Measurements from ENCODE around the gene ZNF19.
A peak's percentile ranks its signal among the peaks of the same experiment; 100 is the strongest.

Gene ZNF19

DNA sequence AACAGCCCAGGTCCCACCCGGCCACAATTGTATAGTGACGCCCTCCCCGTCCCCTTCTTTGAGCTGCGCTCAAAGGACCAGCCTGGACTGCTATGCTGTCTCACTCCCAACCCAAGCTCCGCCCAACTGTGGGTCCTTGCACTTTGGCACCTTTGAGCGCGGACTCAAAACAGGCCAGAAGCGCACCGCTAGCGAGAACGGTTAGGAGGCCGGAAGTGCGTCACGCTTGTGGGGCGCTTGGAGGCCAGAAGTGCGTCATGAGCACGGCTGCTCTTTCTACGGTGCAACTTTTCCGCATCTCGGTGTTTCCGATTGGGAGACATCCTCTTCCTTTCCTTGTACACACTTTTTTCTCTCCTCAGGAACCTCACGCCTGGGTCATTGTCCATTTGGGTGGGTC lies at the start of gene ZNF19:
TSS of gene ZNF19 (minus strand) at position 203 of the 400 bp plus-strand sequence. CDS start 7,210 bp downstream, outside the sequence.
- H3K4me3 ChIP-seq (ENCODE audit: low read depth, low read length), result no peak within 1 kb of the TSS
- no peaks in the 10 kb centered on the region; the same call in 1 of the 2 replicates for H3K27me3 ChIP-seq (ENCODE audit: control insufficient read depth, insufficient read depth, low read length)
- H3K9me3 ChIP-seq (ENCODE audit: control insufficient read depth, insufficient read depth, low read depth, low read length), result no peaks in the 10 kb centered on the region
- no peak within 1 kb of the TSS for H3K27ac ChIP-seq (ENCODE audit: low read depth, low read length)
- H3K4me1 ChIP-seq (ENCODE audit: control insufficient read depth, insufficient read depth, low read length), result no peaks in the 10 kb centered on the region
- H3K36me3 ChIP-seq (ENCODE audit: control insufficient read depth, insufficient read depth, low read length), result no peaks in the 10 kb centered on the region
- no peak within 1 kb of the TSS for H3K9ac ChIP-seq (ENCODE audit: low read length)

DNA sequence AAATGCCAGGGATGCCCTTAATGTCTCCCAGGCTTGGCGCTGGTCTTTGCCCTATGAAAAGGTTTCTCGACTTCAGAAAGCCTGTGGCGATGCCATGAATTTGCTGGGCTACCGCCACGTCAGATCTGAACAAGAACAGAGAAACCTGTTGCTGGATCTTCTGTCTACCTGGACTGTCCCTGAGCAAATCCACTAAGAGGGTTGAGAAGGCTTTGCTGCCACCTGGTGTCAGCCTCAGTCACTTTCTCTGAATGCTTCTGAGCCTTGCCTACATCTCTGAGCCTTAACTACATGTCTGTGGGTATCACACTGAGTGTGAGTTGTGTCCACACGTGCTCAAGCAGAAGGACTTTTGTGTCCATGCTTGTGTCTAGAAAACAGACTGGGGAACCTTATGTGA lies 48.5 kb upstream of the ZNF19 start:
- Histone ChIP-seq H3K9ac (ENCODE audit: low read length) (no peak overlapping the region), H3K36me3 (ENCODE audit: control insufficient read depth, insufficient read depth, low read length) (no peaks in the 10 kb centered on the region), H3K4me1 (ENCODE audit: control insufficient read depth, insufficient read depth, low read length) (no peaks in the 10 kb centered on the region), H3K27ac (ENCODE audit: low read depth, low read length) (no peak overlapping the region), H3K27me3 (ENCODE audit: control insufficient read depth, insufficient read depth, low read length) (no peaks in the 10 kb centered on the region), H3K9me3 (ENCODE audit: control insufficient read depth, insufficient read depth, low read depth, low read length) (no peaks in the 10 kb centered on the region), H3K4me3 (ENCODE audit: low read depth, low read length) (no peak overlapping the region)

DNA sequence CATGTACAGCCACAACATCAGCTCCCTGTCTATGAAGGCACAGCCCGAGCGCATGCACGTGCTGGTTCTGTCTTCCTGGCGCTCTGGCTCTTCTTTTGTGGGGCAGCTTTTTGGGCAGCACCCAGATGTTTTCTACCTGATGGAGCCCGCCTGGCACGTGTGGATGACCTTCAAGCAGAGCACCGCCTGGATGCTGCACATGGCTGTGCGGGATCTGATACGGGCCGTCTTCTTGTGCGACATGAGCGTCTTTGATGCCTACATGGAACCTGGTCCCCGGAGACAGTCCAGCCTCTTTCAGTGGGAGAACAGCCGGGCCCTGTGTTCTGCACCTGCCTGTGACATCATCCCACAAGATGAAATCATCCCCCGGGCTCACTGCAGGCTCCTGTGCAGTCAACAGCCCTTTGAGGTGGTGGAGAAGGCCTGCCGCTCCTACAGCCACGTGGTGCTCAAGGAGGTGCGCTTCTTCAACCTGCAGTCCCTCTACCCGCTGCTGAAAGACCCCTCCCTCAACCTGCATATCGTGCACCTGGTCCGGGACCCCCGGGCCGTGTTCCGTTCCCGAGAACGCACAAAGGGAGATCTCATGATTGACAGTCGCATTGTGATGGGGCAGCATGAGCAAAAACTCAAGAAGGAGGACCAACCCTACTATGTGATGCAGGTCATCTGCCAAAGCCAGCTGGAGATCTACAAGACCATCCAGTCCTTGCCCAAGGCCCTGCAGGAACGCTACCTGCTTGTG lies 47.8 kb upstream of the ZNF19 start:
- Histone ChIP-seq H3K9ac (ENCODE audit: low read length) (no peak overlapping the region), H3K4me3 (ENCODE audit: low read depth, low read length) (no peak overlapping the region), H3K27me3 (ENCODE audit: control insufficient read depth, insufficient read depth, low read length) (no peaks in the 10 kb centered on the region), H3K27ac (ENCODE audit: low read depth, low read length) (no peak overlapping the region), H3K36me3 (ENCODE audit: control insufficient read depth, insufficient read depth, low read length) (no peaks in the 10 kb centered on the region), H3K4me1 (ENCODE audit: control insufficient read depth, insufficient read depth, low read length) (no peaks in the 10 kb centered on the region), H3K9me3 (ENCODE audit: control insufficient read depth, insufficient read depth, low read depth, low read length) (no peaks in the 10 kb centered on the region)

DNA sequence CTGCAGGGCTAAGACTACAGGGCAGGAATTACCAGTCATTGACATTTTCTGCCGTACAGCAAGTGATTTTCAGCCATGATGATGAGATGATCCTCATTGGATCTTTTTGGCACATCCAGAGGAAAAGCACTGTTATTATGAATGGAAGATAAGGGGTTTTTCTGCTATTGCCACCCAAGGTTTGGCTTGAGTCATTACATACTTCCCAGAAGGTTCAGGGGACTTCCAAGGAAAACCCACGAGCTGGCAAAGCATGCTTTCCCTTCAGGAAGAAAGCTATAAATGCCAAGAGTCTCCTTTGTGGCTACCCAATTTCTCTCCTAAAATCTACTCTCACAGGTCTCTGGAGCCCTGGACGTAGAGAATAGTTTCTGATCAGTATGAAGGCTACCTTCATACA lies 43.2 kb upstream of the ZNF19 start:
- Histone ChIP-seq H3K27me3 (ENCODE audit: control insufficient read depth, insufficient read depth, low read length) (no peaks in the 10 kb centered on the region), H3K27ac (ENCODE audit: low read depth, low read length) (no peak overlapping the region), H3K4me1 (ENCODE audit: control insufficient read depth, insufficient read depth, low read length) (no peaks in the 10 kb centered on the region), H3K36me3 (ENCODE audit: control insufficient read depth, insufficient read depth, low read length) (no peaks in the 10 kb centered on the region), H3K9me3 (ENCODE audit: control insufficient read depth, insufficient read depth, low read depth, low read length) (no peaks in the 10 kb centered on the region), H3K4me3 (ENCODE audit: low read depth, low read length) (no peak overlapping the region), H3K9ac (ENCODE audit: low read length) (no peak overlapping the region)

DNA sequence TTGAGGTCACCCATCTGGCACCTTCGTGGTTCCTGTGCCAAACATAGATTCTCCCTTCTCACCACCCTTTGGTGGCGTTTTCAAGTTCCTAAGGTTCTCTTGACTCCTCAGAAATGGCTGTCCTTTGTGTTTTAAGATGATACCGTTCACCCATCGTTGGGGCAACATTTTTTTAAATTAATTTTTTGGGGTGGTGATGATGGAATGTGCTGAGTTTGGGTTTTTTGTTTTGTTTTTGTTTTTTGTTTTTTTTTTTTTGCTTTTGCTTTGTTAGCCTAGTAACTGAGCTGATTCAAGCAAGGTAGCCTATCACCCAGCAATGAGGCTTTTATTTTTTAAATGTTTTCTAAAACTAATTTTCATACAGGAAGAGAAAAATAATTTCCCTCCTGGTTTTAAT lies 39.7 kb upstream of the ZNF19 start:
- Histone ChIP-seq H3K4me3 (ENCODE audit: low read depth, low read length) (no peak overlapping the region), H3K9ac (ENCODE audit: low read length) (no peak overlapping the region), H3K9me3 (ENCODE audit: control insufficient read depth, insufficient read depth, low read depth, low read length) (no peaks in the 10 kb centered on the region), H3K4me1 (ENCODE audit: control insufficient read depth, insufficient read depth, low read length) (peaks cover 28% of the 10 kb centered on the region), H3K36me3 (ENCODE audit: control insufficient read depth, insufficient read depth, low read length) (no peaks in the 10 kb centered on the region), H3K27ac (ENCODE audit: low read depth, low read length) (no peak overlapping the region), H3K27me3 (ENCODE audit: control insufficient read depth, insufficient read depth, low read length) (no peaks in the 10 kb centered on the region; the same call in 1 of the 2 replicates)

DNA sequence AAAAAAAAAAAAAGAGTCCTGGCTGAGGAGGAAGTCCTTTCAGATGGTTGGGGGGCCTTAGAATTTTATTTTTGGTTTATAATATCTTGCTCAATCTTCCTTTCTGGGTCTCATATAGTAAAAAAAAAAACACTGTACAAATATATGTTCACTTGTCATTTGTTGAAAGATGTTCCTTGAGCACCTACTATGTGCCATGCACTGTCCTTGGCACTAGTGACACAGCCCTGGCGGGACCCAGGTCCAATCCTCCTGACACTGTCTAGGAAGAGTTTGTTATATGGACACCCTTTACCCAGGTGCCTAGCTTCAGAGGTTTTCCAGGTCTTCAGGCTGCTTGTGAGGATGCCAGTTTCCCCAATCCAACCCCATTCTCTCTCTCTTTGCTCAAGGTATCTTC lies 39.1 kb upstream of the ZNF19 start:
- no peak overlapping the region for H3K9ac ChIP-seq (ENCODE audit: low read length)
- no peak overlapping the region for H3K4me3 ChIP-seq (ENCODE audit: low read depth, low read length)
- H3K27ac ChIP-seq (ENCODE audit: low read depth, low read length), result no peak overlapping the region
- H3K27me3 ChIP-seq (ENCODE audit: control insufficient read depth, insufficient read depth, low read length), result no peaks in the 10 kb centered on the region; the same call in 1 of the 2 replicates
- peaks cover 28% of the 10 kb centered on the region for H3K4me1 ChIP-seq (ENCODE audit: control insufficient read depth, insufficient read depth, low read length)
- no peaks in the 10 kb centered on the region for H3K9me3 ChIP-seq (ENCODE audit: control insufficient read depth, insufficient read depth, low read depth, low read length)
- H3K36me3 ChIP-seq (ENCODE audit: control insufficient read depth, insufficient read depth, low read length), result no peaks in the 10 kb centered on the region

DNA sequence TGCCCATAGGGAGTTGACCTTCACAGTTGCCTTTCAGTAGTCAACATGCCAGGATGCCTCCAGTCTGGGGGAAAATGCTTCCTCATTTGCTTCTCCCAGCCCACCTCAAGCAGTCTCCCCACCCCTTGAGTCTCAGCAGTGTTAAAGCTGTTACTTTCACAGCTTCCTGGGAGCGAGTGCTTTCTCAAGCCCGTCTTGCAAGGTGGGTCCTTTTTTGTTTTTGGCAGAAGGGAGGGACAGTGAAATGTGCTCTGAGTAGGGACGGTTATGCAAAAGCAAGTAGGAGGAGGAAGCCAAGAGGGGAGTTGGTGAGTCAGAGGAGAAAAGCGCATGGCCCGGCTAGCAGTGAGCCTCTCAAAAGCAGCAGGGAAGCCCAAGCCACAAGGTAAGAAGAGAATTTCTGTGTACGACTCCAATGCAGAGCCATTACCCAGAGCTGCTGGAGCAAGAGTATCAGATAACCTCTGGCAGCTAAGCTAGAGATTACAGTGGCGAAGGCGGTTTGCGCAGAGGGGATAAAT lies 37.0 kb upstream of the ZNF19 start, which contains the start of gene CHST4:
TSS of gene CHST4 (plus strand) at position 316 of the 521 bp plus-strand sequence. CDS start 10,252 bp downstream, outside the sequence.
- H3K4me1 ChIP-seq (ENCODE audit: control insufficient read depth, insufficient read depth, low read length), result peaks cover 28% of the 10 kb centered on the region
- H3K27me3 ChIP-seq (ENCODE audit: control insufficient read depth, insufficient read depth, low read length), result no peaks in the 10 kb centered on the region; the same call in 1 of the 2 replicates
- peak within 1 kb of the TSS; percentile 89 for H3K27ac ChIP-seq (ENCODE audit: low read depth, low read length)
- peak within 1 kb of the TSS; percentile 52 for H3K4me3 ChIP-seq (ENCODE audit: low read depth, low read length)
- peak within 1 kb of the TSS; percentile 53 for H3K9ac ChIP-seq (ENCODE audit: low read length)
- no peaks in the 10 kb centered on the region for H3K36me3 ChIP-seq (ENCODE audit: control insufficient read depth, insufficient read depth, low read length)
- H3K9me3 ChIP-seq (ENCODE audit: control insufficient read depth, insufficient read depth, low read depth, low read length), result no peaks in the 10 kb centered on the region

DNA sequence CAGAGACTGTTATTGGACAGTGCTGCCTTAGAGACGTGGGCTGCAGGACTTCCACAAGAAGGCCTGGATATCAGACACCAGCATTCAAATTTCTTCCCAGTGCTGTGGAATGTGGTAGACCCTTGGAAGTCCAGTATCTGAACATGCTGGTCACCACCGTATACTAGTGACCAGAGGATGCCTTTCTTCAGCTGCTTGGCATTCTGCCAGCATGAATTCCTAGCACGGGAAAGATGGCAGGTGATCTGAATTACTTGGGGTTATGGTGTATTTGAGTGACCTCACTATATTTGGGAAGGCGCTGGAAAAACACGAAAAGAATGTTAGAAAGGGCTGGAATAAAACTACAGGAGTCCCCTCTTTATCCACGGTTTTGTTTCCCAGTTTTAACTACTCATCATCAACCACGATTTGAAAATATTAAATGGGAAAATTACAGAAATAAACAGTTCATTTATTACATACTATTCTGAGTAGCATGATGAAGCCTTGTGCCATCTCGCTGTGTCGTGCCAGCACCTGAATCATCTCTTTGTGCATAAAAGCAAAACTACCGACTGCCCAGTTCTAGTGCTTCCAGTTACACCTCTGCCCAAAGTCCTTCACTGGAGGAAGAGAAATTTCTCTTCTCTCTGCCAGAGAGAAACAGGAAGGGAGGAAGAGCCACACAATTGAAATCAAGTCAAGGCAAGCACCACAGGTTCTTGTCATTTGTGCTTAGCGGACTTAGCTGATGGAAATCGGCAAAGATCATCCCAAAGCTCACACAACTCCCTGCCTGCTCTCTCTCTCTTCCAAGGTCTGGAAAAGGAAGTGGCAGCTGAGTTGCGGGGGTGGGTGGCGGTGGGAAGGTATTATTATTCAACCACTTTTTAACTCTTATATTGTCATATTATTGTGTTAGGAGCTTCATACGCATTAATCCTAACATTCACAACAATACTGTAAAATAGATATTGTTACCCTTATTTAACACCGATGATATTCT lies 35.7 kb upstream of the ZNF19 start:
- peak overlapping the region; percentile 52 for H3K4me3 ChIP-seq (ENCODE audit: low read depth, low read length)
- peaks cover 28% of the 10 kb centered on the region for H3K4me1 ChIP-seq (ENCODE audit: control insufficient read depth, insufficient read depth, low read length)
- H3K36me3 ChIP-seq (ENCODE audit: control insufficient read depth, insufficient read depth, low read length), result no peaks in the 10 kb centered on the region
- no peak overlapping the region for H3K9ac ChIP-seq (ENCODE audit: low read length)
- no peaks in the 10 kb centered on the region for H3K9me3 ChIP-seq (ENCODE audit: control insufficient read depth, insufficient read depth, low read depth, low read length)
- H3K27me3 ChIP-seq (ENCODE audit: control insufficient read depth, insufficient read depth, low read length), result no peaks in the 10 kb centered on the region; the same call in 1 of the 2 replicates
- H3K27ac ChIP-seq (ENCODE audit: low read depth, low read length), result peak overlapping the region; percentile 89; the same call in 1 of the 2 replicates

DNA sequence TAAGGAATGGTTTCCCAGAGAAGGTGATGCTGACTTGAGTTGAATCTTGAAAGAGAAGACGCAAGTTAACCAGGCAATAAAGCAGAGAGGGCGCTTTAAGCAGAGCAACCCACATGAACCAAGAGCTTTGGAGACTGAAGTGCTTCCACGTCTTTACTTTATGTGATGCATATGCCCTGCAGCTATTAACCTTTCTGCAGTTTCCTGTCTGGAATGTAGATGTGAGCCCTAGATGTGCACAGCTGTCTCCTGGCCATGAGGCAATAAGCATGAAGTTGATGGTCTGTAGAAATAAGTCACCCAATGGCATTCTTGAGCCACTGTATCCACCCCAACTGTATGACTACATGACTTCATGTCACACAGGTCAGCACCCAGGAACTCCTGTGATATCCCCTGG lies 31.4 kb upstream of the ZNF19 start:
- Histone ChIP-seq H3K27ac (ENCODE audit: low read depth, low read length) (no peak overlapping the region), H3K9me3 (ENCODE audit: control insufficient read depth, insufficient read depth, low read depth, low read length) (no peaks in the 10 kb centered on the region), H3K36me3 (ENCODE audit: control insufficient read depth, insufficient read depth, low read length) (no peaks in the 10 kb centered on the region), H3K4me1 (ENCODE audit: control insufficient read depth, insufficient read depth, low read length) (peaks cover 14% of the 10 kb centered on the region), H3K9ac (ENCODE audit: low read length) (no peak overlapping the region), H3K27me3 (ENCODE audit: control insufficient read depth, insufficient read depth, low read length) (no peaks in the 10 kb centered on the region; the same call in 1 of the 2 replicates), H3K4me3 (ENCODE audit: low read depth, low read length) (no peak overlapping the region)

DNA sequence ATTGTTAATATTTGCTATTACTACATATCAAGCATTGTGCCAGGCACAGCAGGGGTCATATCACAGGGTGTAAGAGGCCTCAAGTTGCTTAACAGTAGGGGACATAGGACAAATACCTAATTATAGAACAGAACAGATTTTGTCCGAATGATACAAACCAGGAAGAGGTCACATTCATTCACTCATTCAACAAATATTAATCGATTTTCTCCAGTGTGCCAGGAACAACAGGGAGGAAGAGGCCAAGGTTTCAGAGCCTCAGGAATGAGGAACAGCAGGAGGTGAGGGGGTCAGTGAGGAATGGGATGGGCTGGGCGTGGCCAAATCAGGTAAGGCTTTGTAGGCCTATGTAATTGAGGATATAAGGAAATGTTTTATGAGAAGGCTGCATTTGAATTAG lies 25.9 kb upstream of the ZNF19 start:
- no peak overlapping the region for H3K9ac ChIP-seq (ENCODE audit: low read length)
- H3K27me3 ChIP-seq (ENCODE audit: control insufficient read depth, insufficient read depth, low read length), result no peaks in the 10 kb centered on the region
- no peak overlapping the region for H3K4me3 ChIP-seq (ENCODE audit: low read depth, low read length)
- peaks cover 11% of the 10 kb centered on the region; the same call in 1 of the 2 replicates for H3K9me3 ChIP-seq (ENCODE audit: control insufficient read depth, insufficient read depth, low read depth, low read length)
- no peak overlapping the region for H3K27ac ChIP-seq (ENCODE audit: low read depth, low read length)
- H3K36me3 ChIP-seq (ENCODE audit: control insufficient read depth, insufficient read depth, low read length), result no peaks in the 10 kb centered on the region
- H3K4me1 ChIP-seq (ENCODE audit: control insufficient read depth, insufficient read depth, low read length), result peaks cover 7% of the 10 kb centered on the region; the same call in 1 of the 2 replicates

All from HUES6 (cell line).